ENCODE data around the gene HAND1. TPM values are rescaled to one million over a fixed set of nuclear protein-coding genes. Genes with fewer than 3 reads are reported as not detected.

Gene HAND1
- total RNA-seq, 1 donor from 2014 or later = not detected

DNA sequence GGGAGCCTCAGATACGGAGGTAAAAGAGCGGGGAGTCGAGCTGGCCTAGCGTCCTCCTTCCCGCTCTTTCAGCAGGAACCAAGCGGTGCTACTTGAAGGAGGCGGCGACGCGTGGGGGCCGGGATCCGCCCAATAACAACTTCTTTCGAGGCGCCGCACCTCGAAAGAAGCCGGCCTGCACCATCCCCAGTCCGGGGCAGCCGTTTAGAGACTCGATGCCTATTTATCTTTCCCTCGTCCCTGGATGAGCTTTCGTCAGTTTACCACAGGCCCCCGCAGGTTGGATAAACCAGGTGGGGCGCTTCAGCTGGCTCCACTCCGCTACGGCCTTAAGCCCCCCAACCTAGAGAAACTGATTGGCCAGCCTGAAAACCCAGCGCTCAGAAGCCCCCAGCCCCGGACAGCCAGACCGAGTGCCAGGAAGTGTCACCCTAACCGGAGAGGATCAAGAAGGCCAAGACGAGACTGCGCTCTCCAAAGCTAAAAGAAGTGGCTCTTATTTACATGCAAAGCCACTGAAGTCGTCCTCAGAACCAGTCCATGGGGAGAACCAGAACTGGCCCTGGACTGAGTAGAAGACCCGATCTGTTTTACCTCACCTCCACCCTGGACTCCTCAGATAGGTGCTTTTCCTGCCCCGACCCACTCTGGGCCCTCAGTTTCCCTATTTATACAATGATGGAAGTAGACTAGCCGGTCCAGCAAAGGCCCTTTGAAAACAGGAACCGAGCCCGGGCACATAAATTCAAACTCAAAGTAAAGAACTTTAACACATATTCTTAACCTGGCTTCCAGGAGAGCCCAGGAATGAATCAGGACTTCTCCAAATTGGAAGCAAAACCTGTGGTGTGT lies 1.4 kb downstream of the HAND1 start:
- Histone ChIP-seq H3K4me3 (ENCODE audit: low read depth, low read length) (no peak overlapping the region), H3K27me3 (ENCODE audit: control insufficient read depth, insufficient read depth, low read length) (peaks cover 87% of the 10 kb centered on the region), H3K36me3 (ENCODE audit: control insufficient read depth, insufficient read depth, low read length) (no peaks in the 10 kb centered on the region)
- no peak for FAIRE-seq
- DNase-seq (ENCODE audit: low read depth) = no peak
- no peak for TF ChIP-seq CTCF (IDR thresholded peaks at IDR 0.05; ENCODE audit: insufficient read depth, low read length, severe bottlenecking)

DNA sequence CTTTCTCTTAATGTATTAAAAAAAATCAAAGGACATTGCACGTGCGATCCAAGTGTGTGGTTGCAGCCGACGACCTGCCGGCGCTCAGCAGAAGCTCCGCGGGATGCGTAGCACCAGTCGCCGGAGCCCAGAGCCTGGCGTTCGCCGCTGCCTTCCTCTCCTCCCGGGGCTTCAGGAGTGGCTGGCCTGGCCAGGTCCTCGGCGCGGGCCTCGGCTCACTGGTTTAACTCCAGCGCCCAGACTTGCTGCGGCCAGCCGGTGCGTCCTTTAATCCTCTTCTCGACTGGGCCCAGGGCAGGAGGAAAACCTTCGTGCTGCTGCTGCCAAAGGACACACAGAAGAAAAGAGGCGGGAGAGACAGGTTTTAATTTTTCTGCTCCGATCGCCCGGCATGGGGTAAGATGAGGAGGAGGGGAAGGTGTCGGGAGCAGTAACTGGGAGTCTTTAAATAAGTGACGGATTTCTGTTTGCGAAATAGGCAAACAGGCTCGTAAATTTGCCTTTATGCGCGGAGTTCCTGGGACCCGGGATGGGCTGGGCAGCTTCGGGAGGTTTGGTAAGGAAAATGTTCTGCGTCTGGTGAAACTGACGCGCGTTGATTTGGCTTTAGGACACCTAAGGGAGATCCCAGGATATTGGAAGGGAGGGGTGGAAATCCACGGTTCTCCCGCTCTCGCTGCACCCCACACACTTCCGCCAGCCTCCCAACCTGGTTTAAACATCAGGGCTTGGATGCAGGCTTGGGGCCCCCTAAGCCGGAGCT lies 2.3 kb downstream of the HAND1 start:
- Histone ChIP-seq H3K36me3 (ENCODE audit: control insufficient read depth, insufficient read depth, low read length) (no peaks in the 10 kb centered on the region), H3K4me3 (ENCODE audit: low read depth, low read length) (no peak overlapping the region), H3K27me3 (ENCODE audit: control insufficient read depth, insufficient read depth, low read length) (peaks cover 87% of the 10 kb centered on the region)
- TF ChIP-seq CTCF (IDR thresholded peaks at IDR 0.05; ENCODE audit: insufficient read depth, low read length, severe bottlenecking) = no peak
- DNase-seq (ENCODE audit: low read depth) = no peak
- FAIRE-seq = no peak

DNA sequence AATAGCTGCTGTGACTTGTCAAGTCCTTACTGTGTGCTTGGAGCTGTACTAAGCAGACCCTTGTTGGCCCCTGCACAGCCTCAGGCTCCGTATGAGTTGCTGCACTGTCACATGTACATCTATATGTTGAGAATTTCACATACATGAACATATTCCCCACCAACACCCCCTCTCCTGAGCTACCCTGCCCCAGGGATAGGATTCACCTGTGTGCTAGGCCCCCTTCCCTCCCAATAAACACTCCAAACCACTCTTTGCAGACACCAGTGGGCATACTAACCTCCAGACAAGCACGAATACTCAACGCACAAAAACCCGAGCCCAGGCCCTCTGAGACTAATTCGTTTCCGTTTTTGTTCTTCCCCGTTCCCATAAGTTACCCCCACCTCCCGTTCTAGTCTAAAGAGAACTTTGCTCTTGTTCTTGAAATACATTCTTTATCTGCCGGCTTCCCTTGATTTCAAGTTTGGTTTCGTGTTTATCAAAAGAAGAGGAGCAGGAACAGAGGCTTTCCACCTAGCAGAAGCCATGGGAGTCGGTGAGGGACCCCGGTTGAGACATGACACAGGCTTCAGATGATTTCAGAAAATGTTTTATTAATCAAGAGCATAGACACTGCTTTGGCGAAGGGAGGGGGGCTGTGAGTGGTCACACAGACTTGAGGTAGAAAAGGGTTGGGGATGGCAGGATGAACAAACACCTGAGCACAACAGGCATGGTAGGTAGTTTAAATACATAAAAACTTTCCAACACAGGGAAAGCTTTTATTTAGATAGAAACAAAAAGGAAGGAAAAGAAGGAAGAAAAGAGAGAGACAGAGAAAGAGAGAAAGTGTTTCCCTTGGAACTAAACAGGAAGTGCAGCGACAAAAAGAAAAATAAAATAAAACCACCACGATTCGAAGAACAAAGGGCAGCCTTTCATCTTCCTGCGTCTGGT lies 3.4 kb downstream of the HAND1 start:
- H3K4me3 ChIP-seq (ENCODE audit: low read depth, low read length) = no peak overlapping the region
- FAIRE-seq = no peak

DNA sequence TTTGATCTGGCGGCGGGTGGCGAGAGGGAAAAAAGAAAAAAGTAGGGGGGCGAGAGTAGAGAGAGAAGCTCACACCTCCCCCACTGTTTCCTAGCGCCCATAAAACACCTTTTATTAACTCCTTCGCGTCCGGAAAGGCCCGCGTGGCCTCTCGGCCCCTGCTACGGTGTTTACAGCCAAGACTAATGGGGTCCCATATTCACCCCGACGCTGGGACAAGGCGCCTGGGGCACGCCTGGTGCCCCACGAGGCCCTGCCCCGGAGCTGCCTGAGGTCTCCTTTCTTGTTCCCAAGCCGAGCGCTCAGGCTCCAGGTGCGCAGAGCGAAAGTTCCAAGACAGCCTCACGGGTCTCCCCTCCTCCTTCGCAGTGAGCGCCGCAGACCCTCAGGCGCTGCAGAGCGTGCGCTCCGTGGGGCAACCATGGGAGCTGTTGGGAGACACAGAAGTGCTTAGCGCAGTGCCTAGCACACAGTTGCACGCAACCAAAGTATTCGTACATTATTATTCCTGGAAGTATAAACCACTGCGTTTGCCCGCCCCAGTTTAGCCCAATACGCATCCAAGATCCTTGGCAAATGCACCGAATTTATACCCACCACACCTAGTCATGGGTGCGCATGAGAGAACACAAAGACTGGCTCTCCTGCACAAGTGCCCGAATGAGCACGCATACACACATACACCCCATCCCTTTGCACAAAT lies 4.3 kb downstream of the HAND1 start:
- FAIRE-seq (no peak), DNase-seq (ENCODE audit: low read depth) (no peak)
- TF ChIP-seq CTCF (IDR thresholded peaks at IDR 0.05; ENCODE audit: insufficient read depth, low read length, severe bottlenecking) = no peak

More for the DNA sequence above, 3.4 kb downstream of the HAND1 start:
- H3K36me3 ChIP-seq (ENCODE audit: control insufficient read depth, insufficient read depth, low read length) = no peaks in the 10 kb centered on the region
- peaks cover 79% of the 10 kb centered on the region for H3K27me3 ChIP-seq (ENCODE audit: control insufficient read depth, insufficient read depth, low read length)
- no peak for TF ChIP-seq CTCF (IDR thresholded peaks at IDR 0.05; ENCODE audit: insufficient read depth, low read length, severe bottlenecking)
- no peak for DNase-seq (ENCODE audit: low read depth)

More for the DNA sequence above, 4.3 kb downstream of the HAND1 start:
- Histone ChIP-seq H3K4me3 (ENCODE audit: low read depth, low read length) (no peak overlapping the region), H3K36me3 (ENCODE audit: control insufficient read depth, insufficient read depth, low read length) (no peaks in the 10 kb centered on the region), H3K27me3 (ENCODE audit: control insufficient read depth, insufficient read depth, low read length) (peaks cover 75% of the 10 kb centered on the region)
